ENCODE measurements around the gene ALKBH2.

Gene ALKBH2

DNA sequence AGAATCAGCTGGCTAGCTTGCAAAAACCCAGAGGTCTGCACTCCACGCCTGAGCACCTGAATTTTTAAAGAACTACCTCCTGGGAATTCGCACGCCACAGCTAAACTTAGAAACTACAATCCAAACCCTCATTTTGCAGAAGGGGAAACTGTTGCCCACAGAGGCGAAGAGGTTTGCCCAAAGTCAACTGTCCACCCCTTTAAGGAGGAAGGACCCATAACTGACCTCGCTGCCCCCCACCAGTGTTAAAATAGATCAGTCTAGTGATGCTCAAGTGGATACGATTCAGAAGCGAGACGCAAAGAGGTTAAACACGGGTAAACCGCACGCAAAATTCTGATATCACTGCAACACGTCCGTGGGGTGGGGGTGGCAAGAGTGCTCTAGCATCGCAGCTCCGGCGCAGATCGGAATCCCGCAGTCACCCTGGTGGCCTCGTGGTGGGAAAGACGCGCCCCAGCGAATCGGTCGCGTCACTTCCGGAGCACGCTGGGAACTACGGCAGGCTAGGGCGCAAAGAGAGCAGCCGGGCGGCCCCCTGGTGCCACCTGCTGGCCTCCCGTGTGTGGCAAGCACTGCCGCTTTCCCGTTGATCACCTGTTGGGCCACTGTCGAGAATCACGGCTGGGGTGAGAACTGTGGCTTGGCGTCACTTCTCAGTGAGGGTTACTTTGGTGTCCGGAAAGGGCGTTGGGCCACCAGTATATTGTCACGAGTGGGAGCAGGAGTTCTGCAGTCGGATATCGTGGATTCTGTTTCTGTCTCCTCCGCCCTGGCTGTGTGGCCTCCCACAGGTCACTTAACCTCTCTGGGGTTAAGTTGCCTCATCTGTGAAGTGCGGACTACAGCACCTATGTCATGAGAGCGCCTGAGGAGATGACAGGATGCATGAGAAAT is at the start of gene ALKBH2:
Gene ALKBH2, minus strand, starts transcription at position 451 of the 897 bp plus-strand sequence. CDS start 686 bp downstream, outside the sequence.
- H3K27ac ChIP-seq (ENCODE audit: low read length): peak within 1 kb of the TSS; percentile 32
- H3K4me1 ChIP-seq (ENCODE audit: insufficient read depth, low read length): peaks cover 3% of the 10 kb centered on the region; the same call in 1 of the 2 replicates
- H3K9me3 ChIP-seq (ENCODE audit: insufficient read depth, low read depth, low read length): no peaks in the 10 kb centered on the region
- H3K36me3 ChIP-seq (ENCODE audit: insufficient read depth, low read depth, low read length): peaks cover 33% of the 10 kb centered on the region
- H3K9ac ChIP-seq (ENCODE audit: low read depth, low read length): peak within 1 kb of the TSS; percentile 69; the same call in 1 of the 2 replicates
- peaks cover 8% of the 10 kb centered on the region; the same call in 1 of the 2 replicates for H3K27me3 ChIP-seq (ENCODE audit: insufficient read depth, low read length)
- H3K4me3 ChIP-seq (ENCODE audit: low read length): peak within 1 kb of the TSS; percentile 71

DNA sequence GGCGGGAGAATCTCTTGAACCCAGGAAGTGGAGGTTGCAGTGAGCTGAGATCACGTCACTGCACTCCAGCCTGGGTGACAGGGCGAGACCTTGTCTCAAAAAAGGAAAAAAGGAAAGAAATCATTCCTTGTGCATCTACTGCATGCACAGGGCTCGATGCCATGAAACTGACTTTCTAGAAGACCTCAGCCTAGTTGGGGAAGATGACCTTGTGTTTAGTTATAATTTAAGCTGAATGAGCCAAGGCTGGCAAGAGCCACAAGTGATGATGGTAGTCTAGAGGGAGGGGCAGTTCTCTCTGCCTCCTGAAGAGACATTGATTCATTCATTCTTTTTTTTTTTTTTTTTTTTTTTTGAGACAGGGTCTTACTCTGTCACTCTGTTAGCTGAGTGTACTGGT is 47.3 kb upstream of the ALKBH2 start:
- Histone ChIP-seq H3K9me3 (ENCODE audit: insufficient read depth, low read depth, low read length) (no peaks in the 10 kb centered on the region; the same call in 1 of the 2 replicates), H3K27ac (ENCODE audit: low read length) (no peak overlapping the region), H3K27me3 (ENCODE audit: insufficient read depth, low read length) (no peaks in the 10 kb centered on the region), H3K9ac (ENCODE audit: low read depth, low read length) (no peak overlapping the region), H3K36me3 (ENCODE audit: insufficient read depth, low read depth, low read length) (no peaks in the 10 kb centered on the region), H3K4me1 (ENCODE audit: insufficient read depth, low read length) (no peaks in the 10 kb centered on the region), H3K4me3 (ENCODE audit: low read length) (no peak overlapping the region)

DNA sequence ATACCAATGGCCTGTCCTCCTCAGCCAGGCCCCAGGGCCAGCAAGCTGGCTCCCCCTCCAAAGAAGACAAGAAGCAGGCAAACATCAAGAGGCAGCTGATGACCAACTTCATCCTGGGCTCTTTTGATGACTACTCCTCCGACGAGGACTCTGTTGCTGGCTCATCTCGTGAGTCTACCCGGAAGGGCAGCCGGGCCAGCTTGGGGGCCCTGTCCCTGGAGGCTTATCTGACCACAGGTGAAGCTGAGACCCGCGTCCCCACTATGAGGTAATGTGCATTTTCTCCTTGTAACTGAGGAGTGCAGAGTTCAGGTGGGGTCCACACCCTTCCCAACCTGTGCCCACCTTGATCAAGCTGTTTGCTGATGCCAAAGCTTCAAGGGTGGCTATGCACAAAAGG is 46.5 kb upstream of the ALKBH2 start:
- no peak overlapping the region for H3K27ac ChIP-seq (ENCODE audit: low read length)
- H3K36me3 ChIP-seq (ENCODE audit: insufficient read depth, low read depth, low read length): no peaks in the 10 kb centered on the region
- H3K4me3 ChIP-seq (ENCODE audit: low read length): no peak overlapping the region
- no peaks in the 10 kb centered on the region for H3K4me1 ChIP-seq (ENCODE audit: insufficient read depth, low read length)
- no peak overlapping the region for H3K9ac ChIP-seq (ENCODE audit: low read depth, low read length)
- no peaks in the 10 kb centered on the region for H3K27me3 ChIP-seq (ENCODE audit: insufficient read depth, low read length)
- no peaks in the 10 kb centered on the region; the same call in 1 of the 2 replicates for H3K9me3 ChIP-seq (ENCODE audit: insufficient read depth, low read depth, low read length)

DNA sequence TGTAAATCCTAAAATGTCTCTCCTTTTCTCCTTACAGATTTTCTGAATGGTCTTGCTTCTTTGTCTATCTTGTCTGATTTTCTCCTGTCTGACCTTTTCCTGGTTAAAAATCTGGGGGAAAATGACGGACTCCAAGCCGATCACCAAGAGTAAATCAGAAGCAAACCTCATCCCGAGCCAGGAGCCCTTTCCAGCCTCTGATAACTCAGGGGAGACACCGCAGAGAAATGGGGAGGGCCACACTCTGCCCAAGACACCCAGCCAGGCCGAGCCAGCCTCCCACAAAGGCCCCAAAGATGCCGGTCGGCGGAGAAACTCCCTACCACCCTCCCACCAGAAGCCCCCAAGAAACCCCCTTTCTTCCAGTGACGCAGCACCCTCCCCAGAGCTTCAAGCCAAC is 46.1 kb upstream of the ALKBH2 start:
- no peaks in the 10 kb centered on the region for H3K27me3 ChIP-seq (ENCODE audit: insufficient read depth, low read length)
- H3K9ac ChIP-seq (ENCODE audit: low read depth, low read length): no peak overlapping the region
- H3K9me3 ChIP-seq (ENCODE audit: insufficient read depth, low read depth, low read length): no peaks in the 10 kb centered on the region; the same call in 1 of the 2 replicates
- no peaks in the 10 kb centered on the region for H3K36me3 ChIP-seq (ENCODE audit: insufficient read depth, low read depth, low read length)
- no peaks in the 10 kb centered on the region for H3K4me1 ChIP-seq (ENCODE audit: insufficient read depth, low read length)
- no peak overlapping the region for H3K4me3 ChIP-seq (ENCODE audit: low read length)
- H3K27ac ChIP-seq (ENCODE audit: low read length): no peak overlapping the region

DNA sequence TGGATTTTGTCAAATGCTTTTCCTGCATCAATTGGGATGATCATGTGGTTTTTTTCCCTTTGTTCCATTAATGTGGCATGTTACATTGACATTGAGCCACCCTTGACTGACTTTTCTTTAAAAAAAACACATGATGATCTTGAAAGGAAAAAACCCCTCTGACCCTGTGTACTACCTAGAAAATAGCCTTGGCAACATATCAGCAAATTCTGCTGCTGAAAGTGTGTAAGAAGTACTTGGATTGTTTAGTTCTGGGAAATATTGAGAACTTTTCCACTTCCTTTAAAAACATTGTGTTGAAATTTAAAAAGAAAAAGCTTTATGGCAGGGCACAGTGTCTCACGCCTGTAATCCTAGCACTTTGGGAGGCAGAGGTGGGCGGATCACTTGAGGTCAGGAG is 43.8 kb upstream of the ALKBH2 start:
- H3K9me3 ChIP-seq (ENCODE audit: insufficient read depth, low read depth, low read length): no peaks in the 10 kb centered on the region; the same call in 1 of the 2 replicates
- no peaks in the 10 kb centered on the region for H3K27me3 ChIP-seq (ENCODE audit: insufficient read depth, low read length)
- no peak overlapping the region for H3K4me3 ChIP-seq (ENCODE audit: low read length)
- H3K4me1 ChIP-seq (ENCODE audit: insufficient read depth, low read length): no peaks in the 10 kb centered on the region
- H3K27ac ChIP-seq (ENCODE audit: low read length): no peak overlapping the region
- H3K9ac ChIP-seq (ENCODE audit: low read depth, low read length): no peak overlapping the region
- H3K36me3 ChIP-seq (ENCODE audit: insufficient read depth, low read depth, low read length): no peaks in the 10 kb centered on the region

DNA sequence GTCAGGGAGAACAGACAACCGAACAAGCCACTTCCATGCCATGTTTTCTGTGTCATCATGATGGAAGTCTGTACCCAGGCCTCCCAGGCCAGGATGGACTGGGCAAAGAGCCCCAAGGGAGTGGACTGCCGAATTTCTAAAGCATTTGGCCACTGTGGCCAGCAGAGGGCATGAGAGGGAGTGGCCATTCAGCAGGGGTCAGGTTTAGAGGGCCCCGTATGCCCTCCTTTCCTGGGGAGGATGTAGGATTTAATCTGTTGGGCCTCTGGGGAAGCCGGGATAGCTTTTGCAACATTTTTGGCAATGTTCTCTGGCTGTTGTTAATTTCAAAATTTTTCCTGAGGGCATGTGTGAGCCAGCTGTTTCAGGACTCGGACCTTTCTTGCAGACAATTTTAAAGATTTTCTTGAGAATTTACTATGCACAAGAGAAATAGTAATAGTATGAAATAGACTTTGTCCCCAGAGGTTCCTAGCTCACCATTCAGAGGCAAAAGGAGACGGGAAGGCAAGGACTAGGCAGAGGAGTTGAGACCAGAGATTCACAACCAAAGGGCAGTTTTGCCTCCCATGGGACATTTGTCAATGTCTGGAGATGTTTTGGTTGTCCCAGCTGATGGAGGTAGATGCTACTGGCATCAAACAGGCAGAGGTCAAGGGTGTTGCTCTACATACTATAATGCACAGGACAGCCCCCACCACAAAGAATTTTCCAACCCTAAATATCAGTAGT is 41.1 kb upstream of the ALKBH2 start:
- no peak overlapping the region for H3K9ac ChIP-seq (ENCODE audit: low read depth, low read length)
- H3K27ac ChIP-seq (ENCODE audit: low read length): no peak overlapping the region
- H3K27me3 ChIP-seq (ENCODE audit: insufficient read depth, low read length): no peaks in the 10 kb centered on the region

DNA sequence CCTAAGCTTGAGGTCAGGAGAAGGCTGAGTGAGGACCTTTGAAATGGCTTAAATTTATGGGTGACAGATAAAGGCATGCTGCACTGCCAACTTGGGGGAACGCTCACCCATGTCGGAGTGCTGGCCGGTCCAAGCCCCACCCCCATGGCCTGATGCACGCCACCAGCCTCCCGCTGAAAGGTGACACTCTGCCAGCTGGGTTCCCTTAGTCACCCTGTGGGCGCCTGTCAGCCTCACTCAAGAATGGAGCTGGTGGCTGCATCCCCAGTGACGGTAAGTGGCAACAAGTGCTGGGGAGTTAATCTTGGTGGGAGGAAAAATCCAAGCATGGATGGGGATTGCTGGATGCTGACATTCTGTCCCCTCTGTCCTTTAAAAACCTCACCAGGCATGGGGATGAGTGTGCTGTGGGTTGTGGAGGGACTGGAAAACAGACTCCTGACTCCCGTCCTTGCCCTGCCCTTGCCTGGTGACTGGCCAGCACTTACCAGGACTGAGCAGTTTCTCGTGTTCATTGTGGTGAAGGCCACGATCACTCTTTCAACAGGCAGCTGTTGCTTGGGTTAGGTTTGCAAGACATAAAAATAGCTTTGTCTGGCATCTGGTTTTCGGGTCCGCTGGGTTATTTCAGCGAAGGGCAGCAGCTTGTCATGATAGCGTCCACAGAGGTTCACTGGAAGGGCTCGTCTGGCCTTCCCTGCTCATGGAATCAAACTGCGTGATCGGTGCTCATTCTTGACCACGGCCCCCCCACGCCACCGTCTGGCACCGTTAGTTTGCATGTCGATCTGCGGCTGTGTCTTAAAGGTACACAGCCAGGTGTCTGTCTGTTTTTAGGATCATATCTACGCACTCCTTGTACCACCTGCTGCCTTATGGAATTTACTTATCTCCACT is 38.1 kb upstream of the ALKBH2 start:
- Histone ChIP-seq H3K4me3 (ENCODE audit: low read length) (no peak overlapping the region), H3K27me3 (ENCODE audit: insufficient read depth, low read length) (no peaks in the 10 kb centered on the region), H3K27ac (ENCODE audit: low read length) (no peak overlapping the region), H3K9me3 (ENCODE audit: insufficient read depth, low read depth, low read length) (no peaks in the 10 kb centered on the region; the same call in 1 of the 2 replicates), H3K36me3 (ENCODE audit: insufficient read depth, low read depth, low read length) (no peaks in the 10 kb centered on the region), H3K9ac (ENCODE audit: low read depth, low read length) (no peak overlapping the region), H3K4me1 (ENCODE audit: insufficient read depth, low read length) (no peaks in the 10 kb centered on the region)

More for the DNA sequence above, 41.1 kb upstream of the ALKBH2 start:
- Histone ChIP-seq H3K4me3 (ENCODE audit: low read length) (no peak overlapping the region), H3K36me3 (ENCODE audit: insufficient read depth, low read depth, low read length) (no peaks in the 10 kb centered on the region), H3K4me1 (ENCODE audit: insufficient read depth, low read length) (no peaks in the 10 kb centered on the region), H3K9me3 (ENCODE audit: insufficient read depth, low read depth, low read length) (no peaks in the 10 kb centered on the region; the same call in 1 of the 2 replicates)

DNA sequence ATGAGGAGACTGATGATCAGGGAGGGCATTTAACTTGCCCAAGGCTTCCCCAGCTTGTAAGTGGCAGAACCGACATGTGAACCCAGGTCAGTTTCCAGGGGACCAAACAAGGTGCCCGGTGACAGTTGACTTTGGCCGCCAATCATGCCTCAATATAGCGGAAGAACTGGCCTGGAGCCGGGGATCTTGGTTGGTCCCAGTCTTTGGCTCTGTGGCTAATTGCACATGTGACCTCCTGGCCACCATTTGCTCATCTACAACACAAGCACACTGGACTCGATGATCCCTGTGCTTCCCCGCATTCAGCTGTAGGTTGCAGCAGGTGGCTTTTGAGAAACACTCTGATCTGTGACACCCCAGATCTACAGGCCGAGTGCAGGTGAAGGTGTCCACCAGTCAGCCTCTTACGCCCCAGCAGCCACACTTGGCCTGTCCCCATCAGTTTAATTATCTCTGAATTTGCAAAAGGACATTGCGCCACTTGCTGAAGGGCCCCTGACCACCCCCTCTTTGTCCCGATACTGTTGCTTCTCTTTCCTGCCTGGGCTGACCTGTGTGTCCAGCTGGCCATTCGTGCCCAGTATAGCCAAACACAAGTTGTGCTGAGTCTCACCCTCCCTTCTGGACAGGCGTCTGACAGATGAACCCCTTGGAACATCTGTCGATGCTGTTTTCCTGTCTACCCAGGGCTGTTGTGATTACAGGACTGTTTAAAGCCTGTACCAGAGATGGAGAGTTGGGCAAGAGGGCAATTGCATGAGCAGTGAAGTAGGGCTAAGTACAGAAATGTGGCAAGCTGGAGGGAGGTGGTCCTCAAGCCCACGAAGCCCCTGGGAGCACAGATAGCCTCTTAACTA is 37.3 kb upstream of the ALKBH2 start:
- Histone ChIP-seq H3K9ac (ENCODE audit: low read depth, low read length) (no peak overlapping the region), H3K27me3 (ENCODE audit: insufficient read depth, low read length) (no peaks in the 10 kb centered on the region), H3K9me3 (ENCODE audit: insufficient read depth, low read depth, low read length) (no peaks in the 10 kb centered on the region), H3K27ac (ENCODE audit: low read length) (no peak overlapping the region), H3K36me3 (ENCODE audit: insufficient read depth, low read depth, low read length) (no peaks in the 10 kb centered on the region), H3K4me1 (ENCODE audit: insufficient read depth, low read length) (no peaks in the 10 kb centered on the region), H3K4me3 (ENCODE audit: low read length) (no peak overlapping the region)

DNA sequence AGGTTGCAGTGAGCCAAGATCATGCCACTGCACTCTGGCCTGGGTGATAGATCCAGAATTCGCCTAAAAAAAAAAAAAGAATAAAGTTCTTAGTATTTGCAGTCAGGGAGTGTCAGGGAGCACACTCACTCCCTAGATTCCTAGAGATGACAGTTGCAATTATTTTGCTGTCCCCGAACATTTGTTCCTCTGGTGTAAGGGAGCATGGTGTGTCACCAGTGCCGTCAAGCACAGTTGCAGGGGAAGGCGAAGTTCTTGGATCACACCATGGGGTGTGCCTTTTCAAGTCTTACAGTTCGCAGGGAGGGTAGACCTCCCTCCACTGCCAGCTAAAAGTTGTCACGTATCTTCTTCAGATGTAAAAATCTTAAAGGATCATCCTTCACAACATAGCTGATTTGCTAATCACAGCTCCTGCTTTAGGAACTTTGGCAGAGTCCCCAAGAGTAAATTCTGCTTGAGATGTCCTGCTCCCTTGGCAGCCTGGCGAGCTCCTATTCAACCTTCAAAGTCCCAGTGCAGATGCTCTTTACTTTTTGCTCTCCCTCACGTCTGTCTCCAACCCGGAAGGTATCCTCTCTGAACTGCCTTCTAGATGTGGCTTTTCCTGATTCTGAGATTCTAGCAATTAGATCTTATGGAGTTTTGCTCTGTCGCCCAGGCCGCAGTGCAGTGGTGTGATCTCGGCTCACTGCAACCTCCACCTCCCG is 34.4 kb upstream of the ALKBH2 start:
- Histone ChIP-seq H3K9me3 (ENCODE audit: insufficient read depth, low read depth, low read length) (no peaks in the 10 kb centered on the region), H3K4me3 (ENCODE audit: low read length) (no peak overlapping the region), H3K27me3 (ENCODE audit: insufficient read depth, low read length) (no peaks in the 10 kb centered on the region), H3K4me1 (ENCODE audit: insufficient read depth, low read length) (no peaks in the 10 kb centered on the region), H3K36me3 (ENCODE audit: insufficient read depth, low read depth, low read length) (no peaks in the 10 kb centered on the region), H3K9ac (ENCODE audit: low read depth, low read length) (no peak overlapping the region), H3K27ac (ENCODE audit: low read length) (no peak overlapping the region)

DNA sequence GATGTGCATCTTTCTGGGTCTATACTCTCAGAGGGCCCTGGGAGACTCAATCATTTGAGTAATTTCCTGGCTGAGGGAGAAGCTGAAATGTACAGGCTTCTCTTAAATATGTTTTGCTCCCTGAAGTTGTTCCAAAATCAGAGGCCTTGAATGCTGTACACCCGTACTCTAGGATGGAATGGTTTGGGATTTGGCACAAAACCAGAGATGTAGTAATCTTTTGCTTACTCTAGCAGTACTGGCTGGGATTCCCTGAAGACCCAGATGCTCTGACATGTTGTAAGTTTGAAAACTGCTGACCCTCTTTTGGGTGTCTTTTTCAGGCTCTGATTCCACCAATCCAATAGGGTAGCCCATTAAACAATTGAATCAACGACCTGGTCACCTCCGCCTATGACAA is 33.5 kb upstream of the ALKBH2 start:
- Histone ChIP-seq H3K4me3 (ENCODE audit: low read length) (no peak overlapping the region), H3K27ac (ENCODE audit: low read length) (no peak overlapping the region), H3K9ac (ENCODE audit: low read depth, low read length) (no peak overlapping the region), H3K9me3 (ENCODE audit: insufficient read depth, low read depth, low read length) (no peaks in the 10 kb centered on the region), H3K4me1 (ENCODE audit: insufficient read depth, low read length) (no peaks in the 10 kb centered on the region), H3K27me3 (ENCODE audit: insufficient read depth, low read length) (no peaks in the 10 kb centered on the region), H3K36me3 (ENCODE audit: insufficient read depth, low read depth, low read length) (no peaks in the 10 kb centered on the region)
